Measurements from ENCODE around the gene MED31.

Gene MED31

GRCh38 chr17:6654841-6655731 lies 3.7 kb upstream of the MED31 start:
- peak; percentile 82 for DNase-seq

- peak; percentile 52 for DNase-seq
Measured at GRCh38 chr17:6651919-6652452, 581 bp upstream of the MED31 start.

GRCh38 chr17:6648181-6648580 lies 3.2 kb downstream of the MED31 start:
- DNase-seq, result peak; percentile 6

- DNase-seq, result no peak
Measured at GRCh38 chr17:6643451-6644125, 7.8 kb downstream of the MED31 start.

- DNase-seq, result no peak
Measured at GRCh38 chr17:6642592-6642991, 8.8 kb downstream of the MED31 start.

- DNase-seq, result peak; percentile 39
Measured at GRCh38 chr17:6641247-6641863, 10.1 kb downstream of the MED31 start.

- DNase-seq, result peak; percentile 89
Measured at GRCh38 chr17:6640536-6641246, 10.7 kb downstream of the MED31 start, which contains the start of the genes KIAA0753 and TXNDC17. Gene KIAA0753 (minus strand): TSS chr17:6640711. CDS start chr17:6635103, 5,608 bp downstream. Gene TXNDC17 (plus strand): TSS chr17:6641060. CDS start chr17:6641083, 23 bp downstream.

GRCh38 chr17:6639586-6640535 lies 11.5 kb downstream of the MED31 start:
- DNase-seq, result peak; percentile 49

- DNase-seq, result no peak
Measured at GRCh38 chr17:6639014-6639585, 12.3 kb downstream of the MED31 start.

- no peak for DNase-seq
Measured at GRCh38 chr17:6638046-6638908, 13.1 kb downstream of the MED31 start.

GRCh38 chr17:6637458-6637840 lies 14.0 kb downstream of the MED31 start:
- no peak for DNase-seq

GRCh38 chr17:6636616-6637457 lies 14.6 kb downstream of the MED31 start:
- no peak for DNase-seq

- DNase-seq, result no peak
Measured at GRCh38 chr17:6636105-6636504, 15.3 kb downstream of the MED31 start.

GRCh38 chr17:6633263-6633662 lies 18.1 kb downstream of the MED31 start:
- no peak for DNase-seq

GRCh38 chr17:6632530-6632929 lies 18.9 kb downstream of the MED31 start:
- no peak for DNase-seq

GRCh38 chr17:6630390-6630789 lies 21.0 kb downstream of the MED31 start:
- DNase-seq, result no peak

GRCh38 chr17:6627019-6627418 lies 24.4 kb downstream of the MED31 start:
- no peak for DNase-seq

- DNase-seq, result no peak
Measured at GRCh38 chr17:6626616-6627015, 24.8 kb downstream of the MED31 start.

GRCh38 chr17:6623941-6624340 lies 27.5 kb downstream of the MED31 start:
- DNase-seq, result no peak

Data from NCI-H69 (cell line).